ENCODE measurements around the gene TPSD1. TPM values are rescaled to one million over a fixed set of nuclear protein-coding genes. Genes with fewer than 3 reads are reported as not detected.
"Not testable (repeated sequence)": the region's sequence is repeated elsewhere in the genome, so short reads cannot be mapped to it uniquely, and the experiment has no call there.

Gene TPSD1
- total and polyA plus RNA-seq, 2 donors (not counting 1 experiment from before 2014, with no cell fraction given), result not detected

- H3K36me3 ChIP-seq (replicated peaks in 1 of 2; ENCODE audit: control extremely low read depth in 1 of 2, control insufficient read depth in 1 of 2, extremely low read depth in 1 of 2, insufficient read depth in 2 of 2, low read length in 1 of 2), result no peaks in the 10 kb centered on the region
Measured at GRCh38 chr16:1265826-1266225, 10.0 kb downstream of the TPSD1 start.

GRCh38 chr16:1269418-1269817, 13.5 kb downstream of the TPSD1 start:
- H3K4me2 ChIP-seq (replicated peaks; ENCODE audit: low read depth, low read length, poor library complexity, severe bottlenecking); H3K4me3 ChIP-seq (ENCODE audit: control extremely low read depth in 1 of 5, extremely low read depth in 1 of 5, insufficient read depth in 1 of 5, low read depth in 2 of 5, low read length in 4 of 5); H3K27ac ChIP-seq (ENCODE audit: low read length in 2 of 2); H3K4me3 Mint-ChIP-seq; H3K79me2 ChIP-seq (ENCODE audit: control insufficient read depth, insufficient read depth, low read length); intact Hi-C loops (cut with micrococcal nuclease); ATAC-seq (ENCODE audit: low read depth); H3K4me1 Mint-ChIP-seq; H3K36me3 ChIP-seq (replicated peaks in 1 of 2; ENCODE audit: control extremely low read depth in 1 of 2, control insufficient read depth in 1 of 2, extremely low read depth in 1 of 2, insufficient read depth in 2 of 2, low read length in 1 of 2); POLR2A ChIA-PET; CTCF ChIA-PET; H3K4me1 ChIP-seq (ENCODE audit: control insufficient read depth in 2 of 2, insufficient read depth in 2 of 2, low read length in 2 of 2); H3K9me3 ChIP-seq (ENCODE audit: control extremely low read depth in 1 of 3, control insufficient read depth in 2 of 3, insufficient read depth in 1 of 3, low read length in 2 of 3); H3K27ac Mint-ChIP-seq; H3K9me3 Mint-ChIP-seq (ENCODE audit: insufficient read depth); DNase-seq; H4K20me1 ChIP-seq (ENCODE audit: control insufficient read depth, insufficient read depth, low read length, poor library complexity, severe bottlenecking); H3K9ac ChIP-seq (ENCODE audit: low read length); H2AFZ ChIP-seq (ENCODE audit: insufficient read depth, low read depth, low read length, poor library complexity, severe bottlenecking): not testable (repeated sequence)
- WGBS (ENCODE audit: insufficient coverage), result 97% methylated on average over 7 of the region's 7 CpGs
- H3K27me3 Mint-ChIP-seq, result peaks cover 18% of the 10 kb centered on the region
- peaks cover 0 to 19% (median 3%) of the 10 kb centered on the region in 4 experiments for H3K27me3 ChIP-seq (replicated peaks in 1 of 4; ENCODE audit: control extremely low read depth in 1 of 4, control insufficient read depth in 3 of 4, insufficient read depth in 4 of 4, low read length in 3 of 4)

More at GRCh38 chr16:1265826-1266225, 10.0 kb downstream of the TPSD1 start:
- Histone ChIP-seq H3K4me3 (ENCODE audit: control extremely low read depth in 1 of 5, extremely low read depth in 1 of 5, insufficient read depth in 1 of 5, low read depth in 2 of 5, low read length in 4 of 5) (no peak overlapping the region), H3K4me2 (replicated peaks; ENCODE audit: low read depth, low read length, poor library complexity, severe bottlenecking) (no peak overlapping the region), H3K79me2 (ENCODE audit: control insufficient read depth, insufficient read depth, low read length) (no peaks in the 10 kb centered on the region), H4K20me1 (ENCODE audit: control insufficient read depth, insufficient read depth, low read length, poor library complexity, severe bottlenecking) (no peaks in the 10 kb centered on the region), H2AFZ (ENCODE audit: insufficient read depth, low read depth, low read length, poor library complexity, severe bottlenecking) (no peak overlapping the region), H3K27ac (ENCODE audit: low read length in 2 of 2) (no peak overlapping the region), H3K9me3 (ENCODE audit: control extremely low read depth in 1 of 3, control insufficient read depth in 2 of 3, insufficient read depth in 1 of 3, low read length in 2 of 3) (peaks cover 0 to 4% (median 0%) of the 10 kb centered on the region in 3 donors), H3K4me1 (ENCODE audit: control insufficient read depth in 2 of 2, insufficient read depth in 2 of 2, low read length in 2 of 2) (no peaks in the 10 kb centered on the region), H3K9ac (ENCODE audit: low read length) (no peak overlapping the region), H3K27me3 (replicated peaks in 1 of 4; ENCODE audit: control extremely low read depth in 1 of 4, control insufficient read depth in 3 of 4, insufficient read depth in 4 of 4, low read length in 3 of 4) (peaks cover 0 to 24% (median 7%) of the 10 kb centered on the region in 4 experiments)
- H3K27me3 Mint-ChIP-seq, result peaks cover 20% of the 10 kb centered on the region
- CTCF ChIA-PET, result no interaction called here
- no peaks in the 10 kb centered on the region for H3K4me1 Mint-ChIP-seq
- H3K4me3 Mint-ChIP-seq, result no peak overlapping the region
- intact Hi-C loops (cut with micrococcal nuclease), result no loop called here
- no peak for DNase-seq
- H3K27ac Mint-ChIP-seq, result no peak overlapping the region
- no peak for TF ChIP-seq CTCF (IDR thresholded peaks at IDR 0.05)
- no peak for TF ChIP-seq EZH2 (IDR thresholded peaks at IDR 0.05; ENCODE audit: borderline replicate concordance, insufficient read depth, low read depth, low read length, poor library complexity, severe bottlenecking)
- peaks cover 5% of the 10 kb centered on the region for H3K9me3 Mint-ChIP-seq (ENCODE audit: insufficient read depth)
- ATAC-seq (ENCODE audit: low read depth), result no peak
- POLR2A ChIA-PET, result no interaction called here
- 89% methylated on average over 19 of the region's 19 CpGs for WGBS (ENCODE audit: insufficient coverage)
